Activated gamma-delta T cell treated with anti-CD3 and anti-CD28 coated beads, Interleukin-2, amount 50 U/mL, for 16 hours (primary cell): ENCODE results near the gene SLC35D2.
"Not testable (repeated sequence)": the region's sequence is repeated elsewhere in the genome, so short reads cannot be mapped to it uniquely, and the experiment has no call there.

Experiments used
- DNase-seq: peaks from one replicate; pipeline ENCODE4 v3.0.0-alpha.2; 2020; ENCODE audit warnings: low read depth

Gene SLC35D2

GRCh38 chr9:96361668-96362067, 21.8 kb downstream of the SLC35D2 start:
- DNase-seq: no peak

GRCh38 chr9:96360976-96361375, 22.5 kb downstream of the SLC35D2 start:
- DNase-seq: no peak

GRCh38 chr9:96360523-96360922, 23.0 kb downstream of the SLC35D2 start:
- DNase-seq: not testable (repeated sequence)

GRCh38 chr9:96350866-96351265, 32.6 kb downstream of the SLC35D2 start:
- DNase-seq: no peak

GRCh38 chr9:96348261-96348660, 35.2 kb downstream of the SLC35D2 start:
- DNase-seq: no peak

GRCh38 chr9:96345551-96345950, 38.0 kb downstream of the SLC35D2 start:
- DNase-seq: no peak

GRCh38 chr9:96344458-96345180, 38.9 kb downstream of the SLC35D2 start:
- no peak for DNase-seq

- no peak for DNase-seq
Measured at GRCh38 chr9:96343515-96344360, 39.8 kb downstream of the SLC35D2 start.

- DNase-seq: no peak
Measured at GRCh38 chr9:96342571-96343245, 40.8 kb downstream of the SLC35D2 start.

- DNase-seq: no peak
Measured at GRCh38 chr9:96340707-96341106, 42.8 kb downstream of the SLC35D2 start.

GRCh38 chr9:96338299-96338698, 45.2 kb downstream of the SLC35D2 start:
- DNase-seq: no peak

- no peak for DNase-seq
Measured at GRCh38 chr9:96333958-96334357, 49.6 kb downstream of the SLC35D2 start.

- no peak for DNase-seq
Measured at GRCh38 chr9:96331236-96331947, 52.1 kb downstream of the SLC35D2 start.

GRCh38 chr9:96327694-96328352, 55.7 kb downstream of the SLC35D2 start:
- peak; percentile 18 for DNase-seq

GRCh38 chr9:96323169-96323568, 60.3 kb downstream of the SLC35D2 start:
- no peak for DNase-seq

- not testable (repeated sequence) for DNase-seq
Measured at GRCh38 chr9:96322736-96323135, 60.8 kb downstream of the SLC35D2 start.

GRCh38 chr9:96322210-96322609, 61.3 kb downstream of the SLC35D2 start:
- DNase-seq: not testable (repeated sequence)

GRCh38 chr9:96321515-96321914, 62.0 kb downstream of the SLC35D2 start:
- no peak for DNase-seq

- DNase-seq: no peak
Measured at GRCh38 chr9:96320749-96321280, 62.7 kb downstream of the SLC35D2 start.

GRCh38 chr9:96318921-96319565, 64.5 kb downstream of the SLC35D2 start:
- DNase-seq: no peak
